ENCODE data around the gene DHRS13.

DNA sequence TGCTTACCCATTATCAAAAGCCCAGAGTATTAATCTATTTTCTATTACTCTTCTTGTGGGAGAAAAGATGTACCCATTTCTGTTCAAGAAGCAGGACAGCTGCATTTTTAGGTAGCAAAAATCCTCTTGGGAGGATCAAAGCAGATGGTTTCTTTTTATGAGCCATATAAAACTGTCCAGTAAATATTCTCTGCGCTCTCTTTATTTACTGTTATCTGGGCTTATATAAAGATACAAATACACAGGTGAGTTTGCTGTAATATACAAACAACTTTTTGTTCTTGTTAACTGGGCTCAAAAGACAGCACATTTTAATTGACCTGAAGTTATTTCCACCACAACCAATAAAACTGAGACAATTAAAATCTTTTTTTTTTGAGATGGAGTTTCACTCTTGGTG, 38.4 kb upstream of the DHRS13 start:
- TF ChIP-seq EZH2 (IDR thresholded peaks at IDR 0.05; ENCODE audit: insufficient read depth, poor library complexity, severe bottlenecking) (no peak), EZH2phosphoT487 (IDR thresholded peaks at IDR 0.05; ENCODE audit: insufficient read depth, low read depth) (no peak)

Measured in GM23248 (cell line).